MV-4-11 (cell line): ENCODE measurements around the gene CNGA4.
A peak's percentile ranks its signal among the peaks of the same experiment; 100 is the strongest.

Experiments used
- DNase-seq: peaks from one replicate; lab custom pipeline; 2025; lab: John Stamatoyannopoulos, UW

Gene CNGA4

GRCh38 chr11:6238902-6239301, at the start of gene CNGA4:
Gene CNGA4 (plus strand): TSS chr11:6239089. CDS start chr11:6239207, 118 bp downstream.
- no peak for DNase-seq

- peak; percentile 66 for DNase-seq
These were observed 47.1 kb upstream of the CNGA4 start for GRCh38 chr11:6191742-6192141.

GRCh38 chr11:6194065-6194581, 44.8 kb upstream of the CNGA4 start:
- DNase-seq, result peak; percentile 75

GRCh38 chr11:6196396-6196795, 42.5 kb upstream of the CNGA4 start:
- peak; percentile 77 for DNase-seq

- peak; percentile 25 for DNase-seq
These were observed 41.3 kb upstream of the CNGA4 start for GRCh38 chr11:6197466-6198200.

- DNase-seq, result no peak
These were observed 39.6 kb upstream of the CNGA4 start, which contains the start of gene OR52W1 for GRCh38 chr11:6199174-6199810. Gene OR52W1 (plus strand): TSS chr11:6199224. CDS start chr11:6199224, 0 bp downstream.

GRCh38 chr11:6200975-6201374, 37.9 kb upstream of the CNGA4 start:
- peak; percentile 99 for DNase-seq

GRCh38 chr11:6201481-6201880, 37.4 kb upstream of the CNGA4 start:
- peak; percentile 84 for DNase-seq

- DNase-seq, result no peak
These were observed 36.8 kb upstream of the CNGA4 start for GRCh38 chr11:6202041-6202440.

GRCh38 chr11:6203327-6203726, 35.6 kb upstream of the CNGA4 start:
- DNase-seq, result peak; percentile 73

- DNase-seq, result peak; percentile 95
These were observed 34.2 kb upstream of the CNGA4 start for GRCh38 chr11:6204706-6205105.

GRCh38 chr11:6205366-6205765, 33.5 kb upstream of the CNGA4 start, which contains the start of gene C11orf42:
Gene C11orf42 (plus strand): TSS chr11:6205557. CDS start chr11:6205616, 59 bp downstream.
- no peak for DNase-seq

- no peak for DNase-seq
These were observed 32.3 kb upstream of the CNGA4 start for GRCh38 chr11:6206456-6207180.

GRCh38 chr11:6209801-6210200, 29.1 kb upstream of the CNGA4 start:
- no peak for DNase-seq

- DNase-seq, result no peak
These were observed 28.5 kb upstream of the CNGA4 start for GRCh38 chr11:6210274-6210955.

- no peak for DNase-seq
These were observed 24.4 kb upstream of the CNGA4 start for GRCh38 chr11:6214530-6214929.

GRCh38 chr11:6216501-6216900, 22.4 kb upstream of the CNGA4 start:
- DNase-seq, result no peak

- DNase-seq, result no peak
These were observed 21.2 kb upstream of the CNGA4 start for GRCh38 chr11:6217722-6218121.

- no peak for DNase-seq
These were observed 19.5 kb upstream of the CNGA4 start for GRCh38 chr11:6219359-6219758.

- DNase-seq, result no peak
These were observed 15.0 kb upstream of the CNGA4 start for GRCh38 chr11:6223854-6224253.

- DNase-seq, result no peak
These were observed 14.5 kb upstream of the CNGA4 start for GRCh38 chr11:6224421-6224820.

GRCh38 chr11:6225024-6225423, 13.9 kb upstream of the CNGA4 start:
- no peak for DNase-seq
